CD4-positive, alpha-beta T cell (primary cell): Measurements from ENCODE around the gene FAM83F. TPM values are rescaled to one million over a fixed set of nuclear protein-coding genes. Genes with fewer than 3 reads are reported as not detected.

Experiments
- ATAC-seq: fragments of 200-7000 bp; cut with Tn5 transposase; one replicate; pipeline ENCODE4 v1.10.0; 2022; ENCODE audit warnings: mild to moderate bottlenecking; ENCODE audit not compliant: poor library complexity
- CTCF ChIA-PET: fragments of 350-600 bp; sonication (Branson Sonifier 250); formaldehyde crosslinking; loops from one replicate; lab custom pipeline; 2021; ENCODE audit warnings: antibody characterized with exemption, inconsistent platforms; lab: Charles Lee
- POLR2A ChIA-PET: fragments of 350-600 bp; sonication (Branson Sonifier 250); formaldehyde crosslinking; loops from one replicate; lab custom pipeline; 2021; ENCODE audit warnings: antibody characterized with exemption, inconsistent platforms; lab: Charles Lee
- DNase-seq, 14 experiments: peaks; one replicate each; pipeline ENCODE4 v3.0.0-alpha.2; 2013 to 2020; ENCODE audit warnings: mixed read lengths in 2 of 14
- H3K27ac ChIP-seq, 2 donors: one replicate each; pipeline versions ENCODE4 v1.5.1 to v1.7.0; 2013; ENCODE audit warnings: low read length in 2 of 2, low read depth in 1 of 2, mild to moderate bottlenecking in 1 of 2
- H3K27me3 ChIP-seq, 2 experiments: 1 replicate in 1 of 2; 2 replicates in 1 of 2; pipeline versions ENCODE4 v1.6.1 to v1.7.0; 2013; ENCODE audit warnings: low read length in 2 of 2, control low read depth in 1 of 2, mild to moderate bottlenecking in 1 of 2, moderate library complexity in 1 of 2; ENCODE audit not compliant: insufficient read depth in 2 of 2, control insufficient read depth in 1 of 2
- H3K36me3 ChIP-seq: one replicate; pipeline ENCODE4 v1.6.1; 2013; ENCODE audit warnings: low read length, control low read depth; ENCODE audit not compliant: insufficient read depth
- H3K4me1 ChIP-seq: one replicate; pipeline ENCODE4 v1.6.1; 2013; ENCODE audit warnings: low read length, control low read depth; ENCODE audit not compliant: insufficient read depth
- H3K4me3 ChIP-seq: one replicate; pipeline ENCODE4 v1.5.1; 2013; ENCODE audit warnings: mild to moderate bottlenecking, low read length, moderate library complexity
- H3K9me3 ChIP-seq, 2 experiments: 1 replicate in 1 of 2; 2 replicates in 1 of 2; pipeline versions ENCODE4 v1.6.1 to v1.7.0; 2013; ENCODE audit warnings: low read length in 2 of 2, mild to moderate bottlenecking in 2 of 2, control low read depth in 1 of 2, moderate library complexity in 1 of 2; ENCODE audit not compliant: control insufficient read depth in 1 of 2, insufficient read depth in 1 of 2
- H3K27ac Mint-ChIP-seq: one replicate; pipeline ENCODE4 v1.8.0; 2020; ENCODE audit warnings: mixed read lengths
- H3K27me3 Mint-ChIP-seq: one replicate; pipeline ENCODE4 v1.8.0; 2021; ENCODE audit warnings: mixed read lengths
- H3K36me3 Mint-ChIP-seq: one replicate; pipeline ENCODE4 v1.8.0; 2021; ENCODE audit warnings: low read depth, mixed read lengths
- H3K4me1 Mint-ChIP-seq: one replicate; pipeline ENCODE4 v1.8.0; 2021; ENCODE audit warnings: low read depth, mixed read lengths
- H3K4me3 Mint-ChIP-seq: one replicate; pipeline ENCODE4 v1.8.0; 2020; ENCODE audit warnings: mild to moderate bottlenecking, mixed read lengths
- H3K9me3 Mint-ChIP-seq: one replicate; pipeline ENCODE4 v1.8.0; 2020; ENCODE audit warnings: mixed read lengths
- CTCF ChIP-seq: fragments of 200-600 bp; IDR thresholded peaks from one replicate; pipeline ENCODE4 v1.8.0; 2022; ENCODE audit warnings: antibody characterized with exemption, mild to moderate bottlenecking
- intact Hi-C, 2 experiments: fragments of 100-400 bp; cut with DNase I in 1 of 2; cut with micrococcal nuclease in 1 of 2; formaldehyde crosslinking; loops; one replicate each; pipeline versions ENCODE4 v1.15.1 to v1.9.0; 2023 to 2025; cut with DNase I, micrococcal nuclease
- total RNA-seq, 174 experiments: library from RNA in 2 of 174; stranded (reverse) in 2 of 174; gene quantifications; one replicate each; pipeline ENCODE4 v1.2.3 and lab custom pipeline; 2021 to 2026

Gene FAM83F
- total RNA-seq, 2 experiments from 2014 or later = 5.2 to 6.8 TPM

- H3K4me3 ChIP-seq = no peak overlapping the region
- no peaks in the 10 kb centered on the region for H3K27me3 ChIP-seq
- no peaks in the 10 kb centered on the region for H3K4me1 Mint-ChIP-seq
- H3K36me3 Mint-ChIP-seq = no peaks in the 10 kb centered on the region
- no peak for TF ChIP-seq CTCF
- no peaks in the 10 kb centered on the region for H3K9me3 Mint-ChIP-seq
- POLR2A ChIA-PET = interaction anchor here (1.3 kb wide), 1 partner anchor 12 kb away, joined by 6 read pairs; no protein-coding TSS in a partner anchor
- no peak overlapping the region for H3K4me3 Mint-ChIP-seq
- CTCF ChIA-PET = no interaction called here
- no peaks in the 10 kb centered on the region for H3K27me3 Mint-ChIP-seq
- peaks cover 2% of the 10 kb centered on the region for H3K4me1 ChIP-seq
- no peak for DNase-seq
- H3K27ac Mint-ChIP-seq = no peak overlapping the region
- no peaks in the 10 kb centered on the region for H3K36me3 ChIP-seq
- no peak for ATAC-seq
- intact Hi-C loops = loop anchor here in 1 of 2 experiments (10.0 kb wide), 1 partner anchor 687 kb away; the partner anchor contains the start of gene SYNGR1
- H3K9me3 ChIP-seq = no peaks in the 10 kb centered on the region
- H3K27ac ChIP-seq = no peak overlapping the region
These were observed 37.2 kb downstream of the FAM83F start for GRCh38 chr22:40031766-40032470.

GRCh38 chr22:40033586-40034380 is 39.0 kb downstream of the FAM83F start:
- no peaks in the 10 kb centered on the region for H3K36me3 ChIP-seq
- H3K27ac ChIP-seq = no peak overlapping the region
- peaks cover 4% of the 10 kb centered on the region for H3K27me3 Mint-ChIP-seq
- TF ChIP-seq CTCF = no peak
- H3K27ac Mint-ChIP-seq = no peak overlapping the region
- ChIA-PET POLR2A (interaction anchor here (1.5 kb wide), 1 partner anchor 10 kb away, joined by 8 read pairs; no protein-coding TSS in a partner anchor), CTCF (no interaction called here)
- no peaks in the 10 kb centered on the region for H3K9me3 ChIP-seq
- DNase-seq = no peak
- H3K4me1 Mint-ChIP-seq = no peaks in the 10 kb centered on the region
- H3K27me3 ChIP-seq = no peaks in the 10 kb centered on the region
- intact Hi-C loops = loop anchor here in 1 of 2 experiments (10.0 kb wide), 1 partner anchor 689 kb away; the partner anchor contains the start of gene SYNGR1
- H3K9me3 Mint-ChIP-seq = no peaks in the 10 kb centered on the region
- H3K4me3 Mint-ChIP-seq = no peak overlapping the region
- peaks cover 2% of the 10 kb centered on the region for H3K4me1 ChIP-seq
- no peak overlapping the region for H3K4me3 ChIP-seq
- H3K36me3 Mint-ChIP-seq = no peaks in the 10 kb centered on the region
- no peak for ATAC-seq

- H3K27me3 ChIP-seq = peaks cover 0 to 6% of the 10 kb centered on the region in 2 experiments
- H3K4me1 Mint-ChIP-seq = no peaks in the 10 kb centered on the region
- H3K27me3 Mint-ChIP-seq = peaks cover 12% of the 10 kb centered on the region
- H3K27ac Mint-ChIP-seq = no peak overlapping the region
- TF ChIP-seq CTCF = no peak
- ATAC-seq (no peak), DNase-seq (no peak)
- no peak overlapping the region for H3K4me3 Mint-ChIP-seq
- no peaks in the 10 kb centered on the region for H3K9me3 Mint-ChIP-seq
- H3K4me3 ChIP-seq = no peak overlapping the region
- no peaks in the 10 kb centered on the region for H3K36me3 Mint-ChIP-seq
- ChIA-PET POLR2A (interaction anchor here (0.9 to 1.0 kb wide), 2 partner anchors 9 to 515 kb away, joined by 3 to 4 read pairs; partner anchors contain the start of gene ATF4), CTCF (interaction anchor here (2.8 kb wide), 1 partner anchor 11 kb away, joined by 10 read pairs; no protein-coding TSS in a partner anchor)
- intact Hi-C loops = loop anchor here in 1 of 2 experiments (10.0 kb wide), 1 partner anchor 691 kb away; the partner anchor contains the start of gene SYNGR1
- peaks cover 2% of the 10 kb centered on the region for H3K4me1 ChIP-seq
- no peaks in the 10 kb centered on the region for H3K36me3 ChIP-seq
- no peaks in the 10 kb centered on the region for H3K9me3 ChIP-seq
- H3K27ac ChIP-seq = no peak overlapping the region
These were observed 40.6 kb downstream of the FAM83F start for GRCh38 chr22:40035351-40035750.
